Measurements from ENCODE around the gene GFAP. TPM values are rescaled to one million over a fixed set of nuclear protein-coding genes. Genes with fewer than 3 reads are reported as not detected.

GFAP gene
- total RNA-seq, 1 donor, result under 0.01 TPM

DNA sequence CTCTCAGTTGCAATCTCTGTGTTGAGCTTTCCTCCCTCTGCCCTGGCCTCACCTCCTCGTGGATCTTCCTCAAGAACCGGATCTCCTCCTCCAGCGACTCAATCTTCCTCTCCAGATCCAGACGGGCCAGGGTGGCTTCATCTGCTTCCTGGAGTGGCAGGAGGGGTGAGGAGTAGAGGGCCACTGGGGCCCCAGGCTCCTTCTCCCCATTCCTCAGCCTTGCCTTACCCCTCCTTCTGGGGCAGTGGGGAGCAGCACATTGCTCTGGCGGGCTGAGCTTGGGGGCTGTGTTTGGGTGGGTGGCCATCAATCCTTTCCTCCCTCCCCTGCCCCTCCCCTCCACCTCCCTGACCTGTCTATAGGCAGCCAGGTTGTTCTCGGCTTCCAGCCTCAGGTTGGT, 1.6 kb downstream of the GFAP start:
- DNase-seq (ENCODE audit: insufficient read length, low spot score, missing footprints), result peak; percentile 53
- Histone ChIP-seq H3K36me3 (ENCODE audit: insufficient read depth, low read length) (no peaks in the 10 kb centered on the region), H3K27me3 (ENCODE audit: insufficient read depth, low read length) (peaks cover 3% of the 10 kb centered on the region), H3K79me2 (ENCODE audit: insufficient read depth, low read length) (no peaks in the 10 kb centered on the region), H4K20me1 (ENCODE audit: insufficient read depth, low read length) (no peaks in the 10 kb centered on the region), H3K27ac (ENCODE audit: low read depth, low read length) (no peak overlapping the region), H3K4me1 (ENCODE audit: insufficient read depth, low read length) (peaks cover 28% of the 10 kb centered on the region), H3K9me3 (ENCODE audit: low read depth, low read length) (no peaks in the 10 kb centered on the region), H3K4me3 (ENCODE audit: insufficient read depth, low read length) (no peak overlapping the region), H3K4me2 (ENCODE audit: insufficient read depth, low read length) (no peak overlapping the region), H2AFZ (ENCODE audit: low read length) (no peak overlapping the region)
- TF ChIP-seq, protein P1, sequence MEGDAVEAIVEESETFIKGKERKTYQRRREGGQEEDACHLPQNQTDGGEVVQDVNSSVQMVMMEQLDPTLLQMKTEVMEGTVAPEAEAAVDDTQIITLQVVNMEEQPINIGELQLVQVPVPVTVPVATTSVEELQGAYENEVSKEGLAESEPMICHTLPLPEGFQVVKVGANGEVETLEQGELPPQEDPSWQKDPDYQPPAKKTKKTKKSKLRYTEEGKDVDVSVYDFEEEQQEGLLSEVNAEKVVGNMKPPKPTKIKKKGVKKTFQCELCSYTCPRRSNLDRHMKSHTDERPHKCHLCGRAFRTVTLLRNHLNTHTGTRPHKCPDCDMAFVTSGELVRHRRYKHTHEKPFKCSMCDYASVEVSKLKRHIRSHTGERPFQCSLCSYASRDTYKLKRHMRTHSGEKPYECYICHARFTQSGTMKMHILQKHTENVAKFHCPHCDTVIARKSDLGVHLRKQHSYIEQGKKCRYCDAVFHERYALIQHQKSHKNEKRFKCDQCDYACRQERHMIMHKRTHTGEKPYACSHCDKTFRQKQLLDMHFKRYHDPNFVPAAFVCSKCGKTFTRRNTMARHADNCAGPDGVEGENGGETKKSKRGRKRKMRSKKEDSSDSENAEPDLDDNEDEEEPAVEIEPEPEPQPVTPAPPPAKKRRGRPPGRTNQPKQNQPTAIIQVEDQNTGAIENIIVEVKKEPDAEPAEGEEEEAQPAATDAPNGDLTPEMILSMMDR (IDR thresholded peaks at IDR 0.05; ENCODE audit: extremely low read depth, low read depth, low read length), result no peak

DNA sequence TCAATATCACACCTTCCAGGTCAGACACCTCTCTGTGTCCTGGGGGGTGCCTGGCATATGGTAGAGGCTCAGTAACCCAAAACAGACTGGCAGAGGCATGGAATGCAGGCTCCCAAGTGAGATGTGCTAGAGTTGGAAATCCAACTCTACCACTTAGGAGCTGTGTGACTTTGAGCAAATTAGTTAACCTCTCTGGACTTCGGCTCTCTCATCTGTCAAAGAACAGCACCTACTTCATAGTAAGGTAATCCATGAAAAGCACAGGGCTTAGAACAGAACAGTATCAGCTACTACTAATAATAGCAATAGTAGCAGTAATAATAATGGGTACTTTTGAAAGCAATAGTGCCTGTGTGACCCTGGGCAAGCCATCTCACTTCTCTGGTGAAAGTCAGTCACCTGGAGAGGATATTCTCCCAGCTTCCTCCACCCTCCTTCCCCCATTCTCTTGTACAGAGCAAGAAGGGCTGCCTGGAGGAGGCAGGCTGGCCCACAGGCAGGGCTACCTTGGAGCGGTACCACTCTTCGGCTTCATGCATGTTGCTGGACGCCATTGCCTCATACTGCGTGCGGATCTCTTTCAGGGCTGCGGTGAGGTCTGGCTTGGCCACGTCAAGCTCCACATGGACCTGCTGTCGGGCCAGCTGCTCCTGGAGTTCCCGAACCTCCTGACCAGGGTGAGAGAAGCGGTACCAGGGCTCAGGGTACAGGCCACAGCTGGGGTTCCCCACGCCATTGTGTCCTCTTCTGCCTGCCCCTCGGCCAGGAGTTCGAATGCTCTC, 2.3 kb downstream of the GFAP start:
- Histone ChIP-seq H4K20me1 (ENCODE audit: insufficient read depth, low read length) (no peaks in the 10 kb centered on the region), H3K4me3 (ENCODE audit: insufficient read depth, low read length) (no peak overlapping the region), H3K4me2 (ENCODE audit: insufficient read depth, low read length) (no peak overlapping the region), H3K9me3 (ENCODE audit: low read depth, low read length) (no peaks in the 10 kb centered on the region), H3K27ac (ENCODE audit: low read depth, low read length) (no peak overlapping the region), H2AFZ (ENCODE audit: low read length) (no peak overlapping the region), H3K4me1 (ENCODE audit: insufficient read depth, low read length) (peaks cover 29% of the 10 kb centered on the region), H3K36me3 (ENCODE audit: insufficient read depth, low read length) (no peaks in the 10 kb centered on the region), H3K79me2 (ENCODE audit: insufficient read depth, low read length) (no peaks in the 10 kb centered on the region), H3K27me3 (ENCODE audit: insufficient read depth, low read length) (peaks cover 3% of the 10 kb centered on the region)
- DNase-seq (ENCODE audit: insufficient read length, low spot score, missing footprints), result no peak
- TF ChIP-seq, protein P1 (IDR thresholded peaks at IDR 0.05; ENCODE audit: extremely low read depth, low read depth, low read length), result no peak

DNA sequence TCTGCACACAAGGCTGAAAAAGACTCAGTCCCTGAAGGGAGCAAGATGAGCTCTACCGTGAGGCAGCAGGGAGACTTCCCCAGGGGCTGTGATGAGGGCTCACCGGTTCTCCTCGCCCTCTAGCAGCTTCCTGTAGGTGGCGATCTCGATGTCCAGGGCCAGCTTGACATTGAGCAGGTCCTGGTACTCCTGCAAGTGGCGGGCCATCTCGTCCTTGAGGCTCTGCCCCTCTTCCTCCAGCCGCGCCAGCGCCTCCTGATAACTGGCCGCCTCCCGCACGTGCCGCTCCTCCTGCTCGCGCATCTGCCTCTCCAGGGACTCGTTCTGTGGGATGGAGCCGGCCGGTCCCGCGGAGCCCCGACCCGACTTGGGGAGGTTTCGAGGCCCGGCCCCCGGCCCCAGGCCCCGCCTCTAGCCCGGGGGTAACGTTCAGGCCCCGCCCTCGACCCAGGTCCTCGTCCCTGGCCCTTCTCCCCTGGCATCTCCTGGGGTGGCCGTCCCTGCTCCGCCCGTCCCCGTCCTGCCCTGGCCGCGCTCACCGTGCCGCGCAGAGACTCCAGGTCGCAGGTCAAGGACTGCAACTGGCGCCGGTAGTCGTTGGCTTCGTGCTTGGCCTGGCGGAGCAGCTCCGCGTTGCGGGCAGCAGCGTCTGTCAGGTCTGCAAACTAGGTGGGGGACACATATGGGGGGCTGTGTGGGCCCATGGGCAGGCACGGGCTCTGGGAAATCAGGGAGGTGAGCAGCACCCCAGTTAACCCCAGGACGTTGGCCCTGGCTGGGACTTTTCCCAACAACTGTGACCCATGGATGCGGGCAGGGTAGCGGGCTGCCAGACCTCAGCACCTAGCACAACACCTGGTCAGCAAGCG, 3.9 kb downstream of the GFAP start:
- Histone ChIP-seq H4K20me1 (ENCODE audit: insufficient read depth, low read length) (no peaks in the 10 kb centered on the region), H3K9me3 (ENCODE audit: low read depth, low read length) (no peaks in the 10 kb centered on the region), H2AFZ (ENCODE audit: low read length) (no peak overlapping the region), H3K4me3 (ENCODE audit: insufficient read depth, low read length) (no peak overlapping the region), H3K4me1 (ENCODE audit: insufficient read depth, low read length) (peaks cover 35% of the 10 kb centered on the region), H3K27ac (ENCODE audit: low read depth, low read length) (no peak overlapping the region), H3K36me3 (ENCODE audit: insufficient read depth, low read length) (no peaks in the 10 kb centered on the region), H3K4me2 (ENCODE audit: insufficient read depth, low read length) (peak overlapping the region; percentile 13), H3K27me3 (ENCODE audit: insufficient read depth, low read length) (peaks cover 3% of the 10 kb centered on the region), H3K79me2 (ENCODE audit: insufficient read depth, low read length) (no peaks in the 10 kb centered on the region)
- TF ChIP-seq, protein P1 (IDR thresholded peaks at IDR 0.05; ENCODE audit: extremely low read depth, low read depth, low read length), result peak; percentile 42
- DNase-seq (ENCODE audit: insufficient read length, low spot score, missing footprints), result peak; percentile 84

All from osteoblast (primary cell).